Karpas-422 (cell line): ENCODE measurements around the gene SUMO1. TPM values are rescaled to one million over a fixed set of nuclear protein-coding genes. Genes with fewer than 3 reads are reported as not detected.

Source experiments
- DNase-seq: peaks from one replicate; pipeline ENCODE4 v3.0.0-alpha.2; 2015
- H2AFZ ChIP-seq: fragments of 200-600 bp; sonication (generic); 2 replicates; pipeline ENCODE4 v1.6.1; 2014; ENCODE audit warnings: antibody characterized with exemption, low read length, mixed read lengths
- H3K27ac ChIP-seq: fragments of 200-600 bp; sonication (generic); 2 replicates; pipeline ENCODE4 v1.5.1; 2014; ENCODE audit warnings: mild to moderate bottlenecking, low read length, moderate library complexity
- H3K27me3 ChIP-seq: fragments of 200-600 bp; sonication (generic); 2 replicates; pipeline ENCODE4 v1.6.1; 2014; ENCODE audit warnings: low read length, mixed read lengths
- H3K36me3 ChIP-seq: fragments of 200-600 bp; sonication (generic); 2 replicates; pipeline ENCODE4 v1.6.1; 2014; ENCODE audit warnings: low read length, mixed read lengths; ENCODE audit not compliant: insufficient read depth
- H3K4me1 ChIP-seq: fragments of 200-600 bp; sonication (generic); 2 replicates; pipeline ENCODE4 v1.6.1; 2014; ENCODE audit warnings: mild to moderate bottlenecking, low read length, mixed read lengths
- H3K4me2 ChIP-seq: fragments of 200-600 bp; sonication (generic); 2 replicates; pipeline ENCODE4 v1.6.1; 2014; ENCODE audit warnings: low read length, low read depth, mild to moderate bottlenecking; ENCODE audit not compliant: poor library complexity, severe bottlenecking
- H3K4me3 ChIP-seq: fragments of 200-600 bp; sonication (generic); 2 replicates; pipeline ENCODE4 v1.5.1; 2014; ENCODE audit warnings: mild to moderate bottlenecking, antibody characterized with exemption, low read length, mixed read lengths
- H3K79me2 ChIP-seq: fragments of 200-600 bp; sonication (generic); 2 replicates; pipeline ENCODE4 v1.6.1; 2014; ENCODE audit warnings: mild to moderate bottlenecking, low read length, mixed read lengths
- H3K9ac ChIP-seq: fragments of 200-600 bp; sonication (generic); 2 replicates; pipeline ENCODE4 v1.6.0; 2014; ENCODE audit warnings: low read length
- H3K9me2 ChIP-seq: fragments of 200-600 bp; sonication (generic), shearing (Covaris generic); replicated peaks from 2 replicates; pipeline ENCODE4 v1.6.0; 2014; ENCODE audit warnings: mild to moderate bottlenecking, low read length, moderate library complexity; ENCODE audit not compliant: insufficient read depth
- H3K9me3 ChIP-seq: fragments of 300-700, 200-600 bp; sonication (generic); 2 replicates; pipeline ENCODE4 v1.6.1; 2014; ENCODE audit warnings: low read length, mixed read lengths
- H4K20me1 ChIP-seq: fragments of 200-600 bp; sonication (generic); 2 replicates; pipeline ENCODE4 v1.6.1; 2014; ENCODE audit warnings: mild to moderate bottlenecking, antibody characterized with exemption, low read length, low read depth; ENCODE audit not compliant: insufficient read depth
- total RNA-seq: library from RNA; depleted of rRNA; stranded (reverse); fragments of >200 nt; shearing (Covaris generic); gene quantifications from 2 replicates; pipeline ENCODE4 v1.2.3, GENCODE V29; 2014; ENCODE audit warnings: low replicate concordance

Gene SUMO1
- total RNA-seq, 1 experiment from 2014 or later: 170 TPM

- no peak overlapping the region for H3K9ac ChIP-seq
- H3K4me2 ChIP-seq: no peak overlapping the region
- DNase-seq: no peak
- H3K79me2 ChIP-seq: peaks cover 66% of the 10 kb centered on the region
- H2AFZ ChIP-seq: no peak overlapping the region
- H3K27ac ChIP-seq: no peak overlapping the region
- no peaks in the 10 kb centered on the region for H4K20me1 ChIP-seq
- H3K9me2 ChIP-seq: no peaks in the 10 kb centered on the region
- no peak overlapping the region for H3K4me3 ChIP-seq
- no peaks in the 10 kb centered on the region for H3K9me3 ChIP-seq
- no peaks in the 10 kb centered on the region for H3K27me3 ChIP-seq
- no peaks in the 10 kb centered on the region for H3K4me1 ChIP-seq
- peaks cover 23% of the 10 kb centered on the region; the same call in 1 of the 2 replicates for H3K36me3 ChIP-seq
Observed at GRCh38 chr2:202215179-202215578, 23.2 kb downstream of the SUMO1 start.

- Histone ChIP-seq H3K27ac (no peak overlapping the region), H3K9me2 (no peaks in the 10 kb centered on the region), H3K36me3 (peaks cover 30% of the 10 kb centered on the region; the same call in 1 of the 2 replicates)
Observed at GRCh38 chr2:202208526-202208925, 29.9 kb downstream of the SUMO1 start.

GRCh38 chr2:202204855-202205254 lies 33.5 kb downstream of the SUMO1 start:
- no peaks in the 10 kb centered on the region for H4K20me1 ChIP-seq
- no peak overlapping the region for H3K4me3 ChIP-seq
- no peak overlapping the region for H2AFZ ChIP-seq
- no peak overlapping the region for H3K4me2 ChIP-seq
- no peaks in the 10 kb centered on the region for H3K27me3 ChIP-seq
- peaks cover 12% of the 10 kb centered on the region for H3K4me1 ChIP-seq
- peaks cover 16% of the 10 kb centered on the region; the same call in 1 of the 2 replicates for H3K36me3 ChIP-seq
- no peak overlapping the region for H3K27ac ChIP-seq
- H3K9ac ChIP-seq: no peak overlapping the region
- H3K79me2 ChIP-seq: no peaks in the 10 kb centered on the region; the same call in 1 of the 2 replicates
- no peak for DNase-seq
- H3K9me3 ChIP-seq: no peaks in the 10 kb centered on the region
- H3K9me2 ChIP-seq: no peaks in the 10 kb centered on the region

More at GRCh38 chr2:202208526-202208925, 29.9 kb downstream of the SUMO1 start:
- Histone ChIP-seq H3K9ac (no peak overlapping the region), H4K20me1 (no peaks in the 10 kb centered on the region), H2AFZ (no peak overlapping the region), H3K79me2 (peaks cover 19% of the 10 kb centered on the region), H3K9me3 (no peaks in the 10 kb centered on the region), H3K4me2 (no peak overlapping the region), H3K4me3 (no peak overlapping the region), H3K4me1 (peaks cover 12% of the 10 kb centered on the region), H3K27me3 (no peaks in the 10 kb centered on the region)
- no peak for DNase-seq

- Histone ChIP-seq H3K4me1 (peaks cover 9% of the 10 kb centered on the region), H3K79me2 (no peaks in the 10 kb centered on the region), H4K20me1 (no peaks in the 10 kb centered on the region), H3K36me3 (peaks cover 9% of the 10 kb centered on the region; the same call in 1 of the 2 replicates), H3K4me3 (no peak overlapping the region), H3K9me2 (no peaks in the 10 kb centered on the region), H3K9me3 (no peaks in the 10 kb centered on the region), H3K27me3 (no peaks in the 10 kb centered on the region), H3K9ac (no peak overlapping the region), H2AFZ (no peak overlapping the region), H3K27ac (no peak overlapping the region), H3K4me2 (no peak overlapping the region)
- no peak for DNase-seq
Observed at GRCh38 chr2:202203348-202203747, 35.0 kb downstream of the SUMO1 start.

GRCh38 chr2:202201220-202202160 lies 36.9 kb downstream of the SUMO1 start:
- Histone ChIP-seq H3K4me3 (no peak overlapping the region), H3K79me2 (no peaks in the 10 kb centered on the region), H3K4me1 (no peaks in the 10 kb centered on the region), H4K20me1 (no peaks in the 10 kb centered on the region), H2AFZ (no peak overlapping the region), H3K36me3 (peaks cover 5% of the 10 kb centered on the region; the same call in 1 of the 2 replicates), H3K4me2 (no peak overlapping the region), H3K27me3 (no peaks in the 10 kb centered on the region), H3K27ac (no peak overlapping the region), H3K9me2 (no peaks in the 10 kb centered on the region), H3K9me3 (no peaks in the 10 kb centered on the region), H3K9ac (no peak overlapping the region)
- no peak for DNase-seq

- no peak overlapping the region for H3K9ac ChIP-seq
- no peaks in the 10 kb centered on the region for H3K4me1 ChIP-seq
- no peaks in the 10 kb centered on the region for H3K79me2 ChIP-seq
- H3K27ac ChIP-seq: no peak overlapping the region
- H3K36me3 ChIP-seq: no peaks in the 10 kb centered on the region
- H2AFZ ChIP-seq: no peak overlapping the region
- H4K20me1 ChIP-seq: no peaks in the 10 kb centered on the region
- H3K9me3 ChIP-seq: no peaks in the 10 kb centered on the region
- no peak for DNase-seq
- no peak overlapping the region for H3K4me2 ChIP-seq
- no peaks in the 10 kb centered on the region for H3K27me3 ChIP-seq
- no peak overlapping the region for H3K4me3 ChIP-seq
- no peaks in the 10 kb centered on the region for H3K9me2 ChIP-seq
Observed at GRCh38 chr2:202196727-202197126, 41.7 kb downstream of the SUMO1 start.

- Histone ChIP-seq H3K9me2 (no peaks in the 10 kb centered on the region), H3K27me3 (no peaks in the 10 kb centered on the region), H3K4me3 (no peak overlapping the region), H3K9ac (no peak overlapping the region), H3K36me3 (no peaks in the 10 kb centered on the region), H3K9me3 (no peaks in the 10 kb centered on the region), H3K79me2 (no peaks in the 10 kb centered on the region), H3K27ac (no peak overlapping the region), H2AFZ (no peak overlapping the region), H3K4me2 (no peak overlapping the region), H3K4me1 (no peaks in the 10 kb centered on the region), H4K20me1 (no peaks in the 10 kb centered on the region)
- DNase-seq: no peak
Observed at GRCh38 chr2:202194418-202194817, 44.0 kb downstream of the SUMO1 start.

GRCh38 chr2:202193881-202194353 lies 44.5 kb downstream of the SUMO1 start:
- no peak for DNase-seq
- no peaks in the 10 kb centered on the region for H3K4me1 ChIP-seq
- H3K9me3 ChIP-seq: no peaks in the 10 kb centered on the region
- no peaks in the 10 kb centered on the region for H3K27me3 ChIP-seq
- no peak overlapping the region for H3K9ac ChIP-seq
- no peak overlapping the region for H3K4me3 ChIP-seq
- no peaks in the 10 kb centered on the region for H3K9me2 ChIP-seq
- no peak overlapping the region for H3K4me2 ChIP-seq
- H4K20me1 ChIP-seq: no peaks in the 10 kb centered on the region
- H3K36me3 ChIP-seq: no peaks in the 10 kb centered on the region
- no peak overlapping the region for H3K27ac ChIP-seq
- H3K79me2 ChIP-seq: no peaks in the 10 kb centered on the region
- H2AFZ ChIP-seq: no peak overlapping the region
